Sigmoid colon (tissue), 4 donors: Measurements from ENCODE around the gene HCCS.

Experiments
- CTCF ChIP-seq, 4 experiments: fragments of 450-650 bp in 3 of 4; fragments of 200-600 bp in 1 of 4; IDR thresholded peaks; one replicate each; pipeline ENCODE4 v1.5.1; 2016 to 2019; ENCODE audit warnings: antibody characterized with exemption in 4 of 4, mild to moderate bottlenecking in 3 of 4, moderate library complexity in 2 of 4
- EP300 ChIP-seq, 4 donors: sonication (generic); formaldehyde crosslinking; IDR thresholded peaks; one replicate each; pipeline ENCODE4 v1.6.1; 2017; ENCODE audit warnings: antibody characterized with exemption in 4 of 4

- no peak for TF ChIP-seq CTCF (IDR thresholded peaks at IDR 0.05)
- TF ChIP-seq EP300 (IDR thresholded peaks at IDR 0.05) = no peak
Measured at GRCh38 chrX:11064851-11065600, 46.1 kb upstream of the HCCS start.
